KMS-11 (cell line): Measurements from ENCODE around the gene GCNT2.

ENCODE experiments used
- H2AFZ ChIP-seq: fragments of 200-600 bp; sonication (generic); 2 replicates; pipeline ENCODE4 v1.6.1; 2016; ENCODE audit warnings: antibody characterized with exemption, mixed run types, low read depth
- H3K27ac ChIP-seq: fragments of 200-600 bp; sonication (generic); 2 replicates; pipeline ENCODE4 v1.6.1; 2016; ENCODE audit warnings: mild to moderate bottlenecking, mixed run types
- H3K27me3 ChIP-seq: fragments of 200-600 bp; sonication (generic); 2 replicates; pipeline ENCODE4 v1.6.1; 2017; ENCODE audit warnings: mild to moderate bottlenecking, low read depth, mixed run types, moderate library complexity; ENCODE audit not compliant: insufficient read depth
- H3K36me3 ChIP-seq: fragments of 200-600 bp; sonication (generic); 2 replicates; pipeline ENCODE4 v1.6.1; 2017; ENCODE audit warnings: mild to moderate bottlenecking, mixed run types; ENCODE audit not compliant: insufficient read depth
- H3K4me1 ChIP-seq: fragments of 200-600 bp; sonication (generic); 2 replicates; pipeline ENCODE4 v1.6.1; 2016; ENCODE audit warnings: mild to moderate bottlenecking, low read depth, mixed run types; ENCODE audit not compliant: poor library complexity, severe bottlenecking
- H3K4me2 ChIP-seq: fragments of 200-600 bp; sonication (generic); 2 replicates; pipeline ENCODE4 v1.7.0; 2016; ENCODE audit warnings: mild to moderate bottlenecking, mixed run types
- H3K4me3 ChIP-seq: fragments of 200-600 bp; sonication (generic); IDR thresholded peaks from 2 replicates; pipeline ENCODE4 v1.6.1; 2017; ENCODE audit warnings: low read depth, low read length, mixed read lengths; ENCODE audit not compliant: insufficient read depth
- H3K79me2 ChIP-seq: fragments of 200-600 bp; sonication (generic); 2 replicates; pipeline ENCODE4 v1.6.1; 2016; ENCODE audit warnings: low read depth, mixed run types; ENCODE audit not compliant: insufficient read depth
- H3K9ac ChIP-seq: fragments of 200-600 bp; sonication (generic); 2 replicates; pipeline ENCODE4 v1.6.1; 2016; ENCODE audit warnings: mild to moderate bottlenecking, mixed run types
- H4K20me1 ChIP-seq: fragments of 200-600 bp; sonication (generic); 2 replicates; pipeline ENCODE4 v1.6.1; 2016; ENCODE audit warnings: mild to moderate bottlenecking, mixed run types; ENCODE audit not compliant: insufficient read depth
- CTCF ChIP-seq: fragments of 200-600 bp; sonication (generic); conservative IDR thresholded peaks from 2 replicates; pipeline ENCODE4 v1.6.1; 2017; ENCODE audit warnings: low read depth, mild to moderate bottlenecking, antibody characterized with exemption, low read length, moderate library complexity, mixed read lengths

Gene GCNT2

GRCh38 chr6:10521104-10521808 is at the start of gene GCNT2:
Gene GCNT2 (plus strand): TSS chr6:10521351. CDS start chr6:10528912, 7,561 bp downstream.
- Histone ChIP-seq H4K20me1 (no peaks in the 10 kb centered on the region), H3K27ac (no peak within 1 kb of the TSS), H3K4me2 (no peak within 1 kb of the TSS), H2AFZ (no peak within 1 kb of the TSS), H3K9ac (no peak within 1 kb of the TSS), H3K36me3 (no peaks in the 10 kb centered on the region), H3K79me2 (no peaks in the 10 kb centered on the region), H3K27me3 (no peaks in the 10 kb centered on the region), H3K4me1 (no peaks in the 10 kb centered on the region), H3K4me3 (no peak within 1 kb of the TSS)
- no peak for TF ChIP-seq CTCF

DNA sequence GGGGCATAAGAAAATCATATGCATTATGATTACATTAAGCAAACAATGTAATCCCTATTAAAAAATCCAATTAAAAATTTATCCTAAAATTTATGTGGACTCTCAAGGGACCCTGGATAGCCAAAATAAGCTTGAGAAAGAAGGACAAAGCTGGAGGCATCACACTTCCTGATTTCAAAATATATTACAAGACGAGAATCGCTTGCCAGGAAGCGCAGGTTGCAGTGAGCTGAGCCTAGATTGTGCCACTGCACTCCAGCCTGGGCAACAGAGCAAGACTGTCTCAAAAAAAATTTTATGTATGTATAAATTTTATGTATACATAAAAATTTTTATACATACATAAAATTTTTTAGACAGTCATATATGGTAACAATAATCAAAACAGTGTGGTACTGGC is 48.5 kb upstream of the GCNT2 start:
- Histone ChIP-seq H3K4me1 (no peaks in the 10 kb centered on the region), H3K79me2 (no peaks in the 10 kb centered on the region), H2AFZ (no peak overlapping the region), H3K36me3 (no peaks in the 10 kb centered on the region), H3K4me2 (no peak overlapping the region), H4K20me1 (no peaks in the 10 kb centered on the region), H3K27ac (no peak overlapping the region), H3K4me3 (no peak overlapping the region), H3K9ac (no peak overlapping the region), H3K27me3 (no peaks in the 10 kb centered on the region)
- TF ChIP-seq CTCF: no peak

- Histone ChIP-seq H3K4me1 (no peaks in the 10 kb centered on the region), H2AFZ (no peak overlapping the region), H3K4me3 (no peak overlapping the region), H4K20me1 (no peaks in the 10 kb centered on the region), H3K79me2 (no peaks in the 10 kb centered on the region), H3K4me2 (no peak overlapping the region), H3K27ac (no peak overlapping the region), H3K27me3 (no peaks in the 10 kb centered on the region), H3K9ac (no peak overlapping the region), H3K36me3 (no peaks in the 10 kb centered on the region)
- TF ChIP-seq CTCF: peak; percentile 88
These were observed 42.7 kb upstream of the GCNT2 start for GRCh38 chr6:10478187-10479040.

GRCh38 chr6:10479939-10480700 is 41.0 kb upstream of the GCNT2 start:
- no peak for TF ChIP-seq CTCF
- no peaks in the 10 kb centered on the region for H4K20me1 ChIP-seq
- H2AFZ ChIP-seq: no peak overlapping the region
- no peak overlapping the region for H3K9ac ChIP-seq
- H3K79me2 ChIP-seq: no peaks in the 10 kb centered on the region
- no peak overlapping the region for H3K4me2 ChIP-seq
- H3K36me3 ChIP-seq: no peaks in the 10 kb centered on the region
- H3K4me3 ChIP-seq: no peak overlapping the region
- no peaks in the 10 kb centered on the region for H3K27me3 ChIP-seq
- no peaks in the 10 kb centered on the region for H3K4me1 ChIP-seq
- no peak overlapping the region for H3K27ac ChIP-seq
